Measurements from ENCODE around the gene UMODL1. TPM values are rescaled to one million over a fixed set of nuclear protein-coding genes. Genes with fewer than 3 reads are reported as not detected.
A peak's percentile ranks its signal among the peaks of the same experiment; 100 is the strongest.

UMODL1 gene
- total and polyA plus RNA-seq, 2 donors (not counting 1 experiment from before 2014, with no cell fraction given): not detected

- H3K4me3 ChIP-seq (replicated peaks in 1 of 4; ENCODE audit: control extremely low read depth in 1 of 4, insufficient read depth in 1 of 4, low read depth in 3 of 4, low read length in 4 of 4): no peak overlapping the region
- no peaks in the 10 kb centered on the region for H3K79me2 ChIP-seq (ENCODE audit: control insufficient read depth, insufficient read depth, low read length)
- H2AFZ ChIP-seq (ENCODE audit: low read length): no peak overlapping the region
- H4K20me1 ChIP-seq (ENCODE audit: control insufficient read depth, extremely low read depth, insufficient read depth, low read length): no peaks in the 10 kb centered on the region
- peaks cover 4% of the 10 kb centered on the region for H3K27me3 ChIP-seq (ENCODE audit: control insufficient read depth, insufficient read depth, low read length)
- H3K9me3 ChIP-seq (ENCODE audit: control insufficient read depth, insufficient read depth, low read depth, low read length): no peaks in the 10 kb centered on the region
- no peak overlapping the region for H3K27ac ChIP-seq (ENCODE audit: insufficient read depth, low read length)
- DNase-seq (ENCODE audit: low read depth in 2 of 2): peak in 1 of 2 donors; percentile 18
- no peak for TF ChIP-seq EZH2 (IDR thresholded peaks at IDR 0.05; ENCODE audit: low read length, missing control alignments)
- TF ChIP-seq, protein P1, sequence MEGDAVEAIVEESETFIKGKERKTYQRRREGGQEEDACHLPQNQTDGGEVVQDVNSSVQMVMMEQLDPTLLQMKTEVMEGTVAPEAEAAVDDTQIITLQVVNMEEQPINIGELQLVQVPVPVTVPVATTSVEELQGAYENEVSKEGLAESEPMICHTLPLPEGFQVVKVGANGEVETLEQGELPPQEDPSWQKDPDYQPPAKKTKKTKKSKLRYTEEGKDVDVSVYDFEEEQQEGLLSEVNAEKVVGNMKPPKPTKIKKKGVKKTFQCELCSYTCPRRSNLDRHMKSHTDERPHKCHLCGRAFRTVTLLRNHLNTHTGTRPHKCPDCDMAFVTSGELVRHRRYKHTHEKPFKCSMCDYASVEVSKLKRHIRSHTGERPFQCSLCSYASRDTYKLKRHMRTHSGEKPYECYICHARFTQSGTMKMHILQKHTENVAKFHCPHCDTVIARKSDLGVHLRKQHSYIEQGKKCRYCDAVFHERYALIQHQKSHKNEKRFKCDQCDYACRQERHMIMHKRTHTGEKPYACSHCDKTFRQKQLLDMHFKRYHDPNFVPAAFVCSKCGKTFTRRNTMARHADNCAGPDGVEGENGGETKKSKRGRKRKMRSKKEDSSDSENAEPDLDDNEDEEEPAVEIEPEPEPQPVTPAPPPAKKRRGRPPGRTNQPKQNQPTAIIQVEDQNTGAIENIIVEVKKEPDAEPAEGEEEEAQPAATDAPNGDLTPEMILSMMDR (conservative IDR thresholded peaks at IDR 0.05 in 1 of 2, IDR thresholded peaks at IDR 0.05 in 1 of 2; ENCODE audit: low read depth in 1 of 2, low read length in 2 of 2): no peak
- no peak overlapping the region for H3K4me2 ChIP-seq (ENCODE audit: extremely low read depth, insufficient read depth, low read length)
- no peak overlapping the region for H3K9ac ChIP-seq (ENCODE audit: insufficient read depth, low read length)
- no peaks in the 10 kb centered on the region for H3K36me3 ChIP-seq (ENCODE audit: control insufficient read depth, insufficient read depth, low read length)
- no peaks in the 10 kb centered on the region for H3K4me1 ChIP-seq (ENCODE audit: control insufficient read depth, extremely low read depth, insufficient read depth, low read length)
Measured at GRCh38 chr21:42191696-42192595, 120.8 kb downstream of the UMODL1 start.

Other genes starting within 250 kb of the UMODL1 start
- gene PRDM15, start 192.0 kb upstream of the UMODL1 start, total RNA-seq: 2.6 and 3.6 TPM in 2 replicates
- 2.3 and 4.2 TPM in 2 replicates for gene PRDM15, start 192.0 kb upstream of the UMODL1 start, polyA plus RNA-seq
- gene C2CD2, start 117.3 kb upstream of the UMODL1 start, total RNA-seq: 18.0 and 22.3 TPM in 2 replicates
- gene C2CD2, start 117.3 kb upstream of the UMODL1 start, polyA plus RNA-seq: 20.3 and 22.2 TPM in 2 replicates
- gene ZBTB21, start 61.0 kb upstream of the UMODL1 start, total RNA-seq: 5.6 and 8.9 TPM in 2 replicates
- gene ZBTB21, start 61.0 kb upstream of the UMODL1 start, polyA plus RNA-seq: 9.1 and 12.2 TPM in 2 replicates
- under 0.01 and 0.77 TPM in 2 replicates for gene ABCG1, start 147.8 kb downstream of the UMODL1 start, total RNA-seq
- 0.12 and 0.98 TPM in 2 replicates for gene ABCG1, start 147.8 kb downstream of the UMODL1 start, polyA plus RNA-seq
- not detected in 2 replicates for gene TFF3, start 244.1 kb downstream of the UMODL1 start, total RNA-seq
- gene TFF3, start 244.1 kb downstream of the UMODL1 start, polyA plus RNA-seq: not detected in 2 replicates

Data from fibroblast of lung (primary cell).